Neural cell (in vitro differentiated cells): ENCODE results near the gene PTPN9.

Source experiments
- CTCF ChIP-seq: fragments of 450-650 bp; IDR thresholded peaks from 2 replicates; pipeline ENCODE4 v1.5.1; 2014; ENCODE audit warnings: antibody characterized with exemption, mild to moderate bottlenecking, moderate library complexity; ENCODE audit not compliant: poor library complexity, severe bottlenecking
- EP300 ChIP-seq: fragments of 450-650 bp; conservative IDR thresholded peaks from 2 replicates; pipeline ENCODE4 v1.6.1; 2014; ENCODE audit warnings: antibody characterized with exemption, mild to moderate bottlenecking, moderate library complexity; ENCODE audit not compliant: poor library complexity, severe bottlenecking
- MXI1 ChIP-seq: fragments of 450-650 bp; conservative IDR thresholded peaks from 2 replicates; pipeline ENCODE4 v1.6.1; 2014; ENCODE audit warnings: antibody characterized with exemption, mild to moderate bottlenecking; ENCODE audit not compliant: poor library complexity, severe bottlenecking
- POLR2AphosphoS5 ChIP-seq: IDR thresholded peaks from 2 replicates; pipeline ENCODE4 v1.6.1; 2012
- RAD21 ChIP-seq: fragments of 450-650 bp; conservative IDR thresholded peaks from 2 replicates; pipeline ENCODE4 v1.6.1; 2014; ENCODE audit warnings: antibody characterized with exemption, mild to moderate bottlenecking, moderate library complexity
- REST ChIP-seq: IDR thresholded peaks from 2 replicates; pipeline ENCODE4 v1.6.1; 2012; ENCODE audit warnings: borderline replicate concordance
- SMC3 ChIP-seq: fragments of 450-650 bp; conservative IDR thresholded peaks from 2 replicates; pipeline ENCODE4 v1.6.1; 2014; ENCODE audit warnings: antibody characterized with exemption, mild to moderate bottlenecking, moderate library complexity; ENCODE audit not compliant: poor library complexity
- TAF1 ChIP-seq: IDR thresholded peaks from 2 replicates; pipeline ENCODE4 v1.6.1; 2012; ENCODE audit warnings: low read depth

- no peak for TF ChIP-seq CTCF
- peak; percentile 33 for TF ChIP-seq REST
- TF ChIP-seq MXI1, result no peak
- TF ChIP-seq SMC3, result no peak
- no peak for TF ChIP-seq RAD21
- TF ChIP-seq EP300, result no peak
- no peak for TF ChIP-seq TAF1
- TF ChIP-seq POLR2AphosphoS5, result peak; percentile 8
These were observed 124.4 kb downstream of the PTPN9 start for GRCh38 chr15:75454471-75455378.
